Gastrocnemius medialis (tissue), 4 donors: Measurements from ENCODE around the gene MCM3AP. TPM values are rescaled to one million over a fixed set of nuclear protein-coding genes. Genes with fewer than 3 reads are reported as not detected.

Experiments
- ATAC-seq, 2 donors: fragments of 150-250 bp; one replicate each; pipeline ENCODE4 v1.9.1; 2016
- DNase-seq, 2 donors: peaks; one replicate each; pipeline ENCODE4 v3.0.0-alpha.2; 2019
- H3K27ac ChIP-seq, 4 donors: fragments of 200-600 bp; sonication (generic); 1 replicate in 1 of 4; 2 replicates in 3 of 4; pipeline ENCODE4 v1.5.1; 2016 to 2018; ENCODE audit warnings: mild to moderate bottlenecking in 2 of 4, moderate library complexity in 1 of 4
- H3K27me3 ChIP-seq, 3 donors: fragments of 200-600 bp; sonication (generic) in 2 of 3; 1 replicate in 1 of 3; 2 replicates in 2 of 3; pipeline versions ENCODE4 v1.5.1 to v1.6.0; 2016 to 2019; ENCODE audit warnings: mild to moderate bottlenecking in 1 of 3, moderate library complexity in 1 of 3
- H3K36me3 ChIP-seq, 2 donors: fragments of 200-600 bp; sonication (generic) in 1 of 2; one replicate each; pipeline ENCODE4 v1.5.1; 2017 to 2018
- H3K4me1 ChIP-seq, 2 donors: fragments of 200-600 bp; sonication (generic) in 1 of 2; one replicate each; pipeline ENCODE4 v1.5.1; 2016 to 2017; ENCODE audit warnings: mild to moderate bottlenecking in 2 of 2
- H3K4me3 ChIP-seq, 4 donors: fragments of 200-600 bp; sonication (generic) in 3 of 4; 1 replicate in 1 of 4; 2 replicates in 3 of 4; pipeline ENCODE4 v1.5.1; 2016 to 2019; ENCODE audit warnings: mild to moderate bottlenecking in 2 of 4
- H3K9me3 ChIP-seq, 3 donors: fragments of 200-600 bp; sonication (generic) in 2 of 3; 1 replicate in 1 of 3; 2 replicates in 2 of 3; pipeline ENCODE4 v1.5.1; 2016 to 2019
- CTCF ChIP-seq, 5 experiments: fragments of 450-650 bp in 3 of 5; fragments of 200-600 bp in 2 of 5; sonication (generic) in 2 of 5; IDR thresholded peaks in 4 of 5; conservative IDR thresholded peaks in 1 of 5; 1 replicate in 4 of 5; 2 replicates in 1 of 5; pipeline ENCODE4 v1.5.1; 2016 to 2019; ENCODE audit warnings: antibody characterized with exemption in 5 of 5, mild to moderate bottlenecking in 3 of 5, moderate library complexity in 3 of 5
- POLR2A ChIP-seq, 2 donors: fragments of 450-650 bp; IDR thresholded peaks; one replicate each; pipeline ENCODE4 v1.6.1; 2017; ENCODE audit warnings: antibody characterized with exemption in 2 of 2, mild to moderate bottlenecking in 2 of 2, moderate library complexity in 2 of 2
- in situ Hi-C, 4 donors: fragments of 200-750 bp; cut with MboI; loops; one replicate each; pipeline versions ENCODE4 v1.15.0 to v1.8.0; 2017; ENCODE audit warnings: low sequenced_read_pairs in 4 of 4
- intact Hi-C: fragments of 100-400 bp; cut with DNase I; formaldehyde crosslinking; loops from one replicate; pipeline ENCODE4 v1.15.1; 2023; ENCODE audit warnings: low total_unique reads
- total RNA-seq, 4 donors: library from RNA; depleted of rRNA; stranded (reverse); fragments of >200 nt; gene quantifications; one replicate each; pipeline versions ENCODE4 v1.1.0 to v1.2.3, GENCODE V29; 2016

MCM3AP gene
- total RNA-seq, 4 donors from 2014 or later = 52.1 to 155 (median 83.2) TPM

GRCh38 chr21:46327711-46328110 is 42.3 kb upstream of the MCM3AP start:
- TF ChIP-seq POLR2A (IDR thresholded peaks at IDR 0.05) = no peak
- TF ChIP-seq CTCF (IDR thresholded peaks at IDR 0.05 in 4 of 5, conservative IDR thresholded peaks at IDR 0.05 in 1 of 5) = no peak
- no peak overlapping the region for H3K4me3 ChIP-seq
- H3K36me3 ChIP-seq = peaks cover 0 to 19% of the 10 kb centered on the region in 2 donors
- DNase-seq = no peak
- peaks cover 10 to 17% of the 10 kb centered on the region in 2 donors for H3K4me1 ChIP-seq
- in situ Hi-C loops (no loop called here), intact Hi-C loops (loop anchor here (1.0 to 10.0 kb wide), 2 partner anchors 11 to 1993 kb away; partner anchors contain the start of gene CFAP410)
- H3K27ac ChIP-seq = no peak overlapping the region
- no peaks in the 10 kb centered on the region for H3K9me3 ChIP-seq
- no peak for ATAC-seq
- no peaks in the 10 kb centered on the region for H3K27me3 ChIP-seq

GRCh38 chr21:46326110-46326703 is 40.8 kb upstream of the MCM3AP start:
- no peaks in the 10 kb centered on the region for H3K9me3 ChIP-seq
- H3K36me3 ChIP-seq = peaks cover 0 to 15% of the 10 kb centered on the region in 2 donors
- in situ Hi-C loops (no loop called here), intact Hi-C loops (loop anchor here (10.0 kb wide), 1 partner anchor 1991 kb away; the partner anchor contains the start of gene CFAP410)
- peak overlapping the region in 3 of 4 donors; percentile 96 to 100 (median 99) for H3K27ac ChIP-seq
- H3K27me3 ChIP-seq = no peaks in the 10 kb centered on the region
- DNase-seq (no peak), ATAC-seq (no peak)
- peaks cover 18 to 26% of the 10 kb centered on the region in 2 donors for H3K4me1 ChIP-seq
- no peak overlapping the region for H3K4me3 ChIP-seq
- TF ChIP-seq POLR2A (IDR thresholded peaks at IDR 0.05) (no peak), CTCF (IDR thresholded peaks at IDR 0.05 in 4 of 5, conservative IDR thresholded peaks at IDR 0.05 in 1 of 5) (no peak)

- Histone ChIP-seq H3K36me3 (peaks cover 0 to 11% of the 10 kb centered on the region in 2 donors), H3K27ac (peak overlapping the region; percentile 96 to 100 (median 98)), H3K4me3 (peak overlapping the region; percentile 82 to 93 (median 88)), H3K27me3 (no peaks in the 10 kb centered on the region), H3K9me3 (no peaks in the 10 kb centered on the region), H3K4me1 (peaks cover 18 to 26% of the 10 kb centered on the region in 2 donors)
- in situ Hi-C loops = no loop called here
- DNase-seq (peak in 1 of 2 donors; percentile 39), ATAC-seq (no peak)
- peak in 2 of 5 experiments; percentile 5 to 36 for TF ChIP-seq CTCF (IDR thresholded peaks at IDR 0.05 in 4 of 5, conservative IDR thresholded peaks at IDR 0.05 in 1 of 5)
- TF ChIP-seq POLR2A (IDR thresholded peaks at IDR 0.05) = no peak
- intact Hi-C loops = loop anchor here (10.0 kb wide), 1 partner anchor 1990 kb away; the partner anchor contains the start of gene CFAP410
These were observed 39.9 kb upstream of the MCM3AP start for GRCh38 chr21:46325073-46325912.

GRCh38 chr21:46324390-46325072 is 39.1 kb upstream of the MCM3AP start:
- intact Hi-C loops = loop anchor here (1.0 to 10.0 kb wide), 5 partner anchors 38 to 1990 kb away; partner anchors contain the start of genes CFAP410 and YBEY
- H3K36me3 ChIP-seq = peaks cover 0 to 6% of the 10 kb centered on the region in 2 donors

More at GRCh38 chr21:46324390-46325072, 39.1 kb upstream of the MCM3AP start:
- no peaks in the 10 kb centered on the region for H3K27me3 ChIP-seq
- H3K4me1 ChIP-seq = peaks cover 18 to 26% of the 10 kb centered on the region in 2 donors
- ATAC-seq = peak; percentile 85 to 87
- H3K4me3 ChIP-seq = peak overlapping the region; percentile 87 to 93 (median 88)
- peak in 1 of 5 experiments; percentile 24 for TF ChIP-seq CTCF (IDR thresholded peaks at IDR 0.05 in 4 of 5, conservative IDR thresholded peaks at IDR 0.05 in 1 of 5)
- TF ChIP-seq POLR2A (IDR thresholded peaks at IDR 0.05) = peak; percentile 59 to 66
- peak overlapping the region; percentile 96 to 100 (median 98) for H3K27ac ChIP-seq
- no peaks in the 10 kb centered on the region for H3K9me3 ChIP-seq
- DNase-seq = peak; percentile 77 to 79
- in situ Hi-C loops = no loop called here
